Heart left ventricle (tissue), 13 donors: ENCODE results near the gene ISG15.

Experiments
- CTCF ChIP-seq, 12 donors: fragments of 200-600 bp; sonication (generic) in 4 of 12; IDR thresholded peaks; one replicate each; pipeline versions ENCODE4 v1.5.0 to v1.8.0; 2018 to 2022; ENCODE audit warnings: antibody characterized with exemption in 12 of 12, mild to moderate bottlenecking in 5 of 12
- POLR2A ChIP-seq, 2 donors: fragments of 450-650 bp; IDR thresholded peaks; one replicate each; pipeline ENCODE4 v1.6.1; 2017; ENCODE audit warnings: antibody characterized with exemption in 2 of 2, mild to moderate bottlenecking in 2 of 2, moderate library complexity in 2 of 2
- donor health status: ischemic (EF 13 %, LVEDD 7.1; RV severe dilation, severe dysfunction).
- donor health status: DM: no; HTN: yes; CAD: no.
- donor health status: DM: no; HTN: no; CAD: no.
- donor health status: ischemic (EF 25% LVEDD 6.9; RV normal size, moderate dysfunction).
- donor health status: ischemic (EF 25% LVEDD 5.7; RV mildly dilated, moderate dysfunction).
- donor health status: ischemic (EF 35%, LVEDD 5.7; RV mildly dilated, moderate dysfunction).
- donor health status: nonischemic (EF 11% LVEDD 7.7; RV severe dilation, severe dysfunction).
- donor health status: DM: yes; HTN: yes; CAD: no.
- donor health status: PGD.
- donor health status: ischemic (EF 29% LVEDD 5.4; RV normal size, mild dysfunction).
- donor health status: nonischemic (EF 23%, LVEDD 6.1; RV moderate dilation, normal function).

GRCh38 chr1:1000357-1001056 is 12.8 kb upstream of the ISG15 start:
- TF ChIP-seq POLR2A (IDR thresholded peaks at IDR 0.05) (no peak), CTCF (IDR thresholded peaks at IDR 0.05) (no peak)
